H1 (cell line): ENCODE data around the gene ROBO2. TPM values are rescaled to one million over a fixed set of nuclear protein-coding genes. Genes with fewer than 3 reads are reported as not detected.

ENCODE experiments used
- CTCF ChIA-PET: fragments of 300-600 bp; sonication (Branson Sonifier 250); formaldehyde crosslinking; loops from one replicate; lab custom pipeline; 2021; ENCODE audit not compliant: partially characterized antibody; lab: Charles Lee
- POLR2A ChIA-PET: fragments of 300-600 bp; sonication (Branson Sonifier 250); formaldehyde crosslinking; loops from one replicate; lab custom pipeline; 2021; ENCODE audit warnings: inconsistent platforms; ENCODE audit not compliant: partially characterized antibody; lab: Charles Lee
- DNase-seq, 2 experiments: peaks; one replicate each; pipeline versions ENCODE4 v3.0.0 to v3.0.0-alpha.2; 2010 to 2022; ENCODE audit warnings: low spot score in 2 of 2, low read depth in 1 of 2, mixed read lengths in 1 of 2
- FAIRE-seq: peaks from 2 replicates; lab custom pipeline; 2011; peaks lifted over from hg19 to GRCh38; lab: Jason Lieb, UNC
- H2AFZ ChIP-seq: 2 replicates; pipeline ENCODE4 v1.8.1; 2012; ENCODE audit warnings: low read length, inconsistent platforms
- H2AK5ac ChIP-seq: 2 replicates; pipeline ENCODE4 v1.6.1; 2013; ENCODE audit warnings: low read depth, low read length
- H2BK120ac ChIP-seq: replicated peaks from 2 replicates; pipeline ENCODE3; 2013; ENCODE audit warnings: low read depth, low read length, inconsistent platforms
- H2BK12ac ChIP-seq: 2 replicates; pipeline ENCODE4 v1.6.1; 2013; ENCODE audit warnings: low read depth, low read length
- H2BK15ac ChIP-seq: 2 replicates; pipeline ENCODE4 v1.6.1; 2013; ENCODE audit warnings: low read length
- H2BK20ac ChIP-seq: 2 replicates; pipeline ENCODE4 v1.6.1; 2013; ENCODE audit warnings: low read length
- H2BK5ac ChIP-seq: 2 replicates; pipeline ENCODE4 v1.6.1; 2013; ENCODE audit warnings: low read depth, low read length
- H3K14ac ChIP-seq: 2 replicates; pipeline ENCODE4 v1.6.1; 2013; ENCODE audit warnings: inconsistent platforms; ENCODE audit not compliant: insufficient read length
- H3K18ac ChIP-seq: 2 replicates; pipeline ENCODE4 v1.6.1; 2013; ENCODE audit warnings: low read length; ENCODE audit errors: extremely low read depth
- H3K23ac ChIP-seq: 2 replicates; pipeline ENCODE4 v1.6.1; 2013; ENCODE audit warnings: inconsistent platforms; ENCODE audit not compliant: insufficient read length
- H3K23me2 ChIP-seq: 2 replicates; pipeline ENCODE4 v1.6.1; 2013; ENCODE audit warnings: low read depth, low read length
- H3K27ac ChIP-seq: 2 replicates; pipeline ENCODE4 v1.6.1; 2011; ENCODE audit warnings: low read depth, low read length, inconsistent platforms
- H3K27me3 ChIP-seq, 4 experiments: replicated peaks in 1 of 4; 1 replicate in 1 of 4; 2 replicates in 3 of 4; pipeline versions ENCODE4 v1.6.1 to v1.8.1; 2011 to 2013; ENCODE audit warnings: low read length in 3 of 4, mild to moderate bottlenecking in 3 of 4, inconsistent platforms in 2 of 4, mixed read lengths in 2 of 4, moderate library complexity in 1 of 4; ENCODE audit not compliant: control insufficient read depth in 3 of 4, insufficient read depth in 3 of 4; ENCODE audit errors: extremely low read depth in 1 of 4
- H3K36me3 ChIP-seq, 4 experiments: 2 replicates each; pipeline versions ENCODE4 v1.6.1 to v1.8.1; 2011 to 2013; ENCODE audit warnings: mild to moderate bottlenecking in 4 of 4, low read length in 3 of 4, moderate library complexity in 2 of 4, control low read depth in 1 of 4, inconsistent platforms in 1 of 4; ENCODE audit not compliant: insufficient read depth in 4 of 4, control insufficient read depth in 2 of 4
- H3K4ac ChIP-seq: replicated peaks from 2 replicates; pipeline ENCODE3; 2013; ENCODE audit warnings: low read length, low read depth, mixed read lengths, inconsistent platforms; ENCODE audit not compliant: insufficient read length
- H3K4me1 ChIP-seq, 4 experiments: replicated peaks in 1 of 4; 1 replicate in 1 of 4; 2 replicates in 3 of 4; pipeline versions ENCODE4 v1.6.1 to v1.8.1; 2011 to 2013; ENCODE audit warnings: low read length in 3 of 4, inconsistent platforms in 2 of 4, mixed read lengths in 1 of 4; ENCODE audit not compliant: insufficient read depth in 4 of 4, control insufficient read depth in 3 of 4
- H3K4me2 ChIP-seq, 2 experiments: 2 replicates each; pipeline versions ENCODE4 v1.6.1 to v1.8.1; 2011 to 2013; ENCODE audit warnings: low read depth in 2 of 2, low read length in 2 of 2, control low read depth in 1 of 2, inconsistent platforms in 1 of 2, mild to moderate bottlenecking in 1 of 2; ENCODE audit not compliant: insufficient read depth in 1 of 2
- H3K4me3 ChIP-seq, 4 experiments: fragments of 200-600, 300-600 bp in 1 of 4; sonication (generic), shearing (Covaris generic), sonication (Bioruptor Twin) in 1 of 4; 2 replicates each; pipeline versions ENCODE4 v1.5.1 to v1.8.1; 2011 to 2016; ENCODE audit warnings: low read length in 4 of 4, low read depth in 3 of 4, control low read depth in 2 of 4, inconsistent platforms in 2 of 4, mild to moderate bottlenecking in 2 of 4, mixed read lengths in 1 of 4, moderate library complexity in 1 of 4; ENCODE audit not compliant: insufficient read depth in 2 of 4; ENCODE audit errors: extremely low read depth in 1 of 4
- H3K56ac ChIP-seq: replicated peaks from 2 replicates; pipeline ENCODE3; 2013; ENCODE audit warnings: low read depth, mild to moderate bottlenecking, mixed read lengths, low read length, inconsistent platforms; ENCODE audit not compliant: insufficient read length
- H3K79me1 ChIP-seq: 2 replicates; pipeline ENCODE4 v1.6.1; 2013; ENCODE audit warnings: low read depth, low read length, control low read depth
- H3K79me2 ChIP-seq, 2 experiments: 2 replicates each; pipeline versions ENCODE4 v1.6.1 to v1.8.1; 2012 to 2013; ENCODE audit warnings: low read length in 2 of 2, mild to moderate bottlenecking in 2 of 2, inconsistent platforms in 1 of 2; ENCODE audit not compliant: insufficient read depth in 2 of 2, control insufficient read depth in 1 of 2
- H3K9ac ChIP-seq, 4 experiments: replicated peaks in 1 of 4; 1 replicate in 1 of 4; 2 replicates in 3 of 4; pipeline versions ENCODE4 v1.6.1 to v1.8.1; 2011 to 2013; ENCODE audit warnings: low read depth in 3 of 4, low read length in 3 of 4, control low read depth in 2 of 4, mild to moderate bottlenecking in 2 of 4, moderate library complexity in 2 of 4, inconsistent platforms in 1 of 4; ENCODE audit errors: extremely low read depth in 1 of 4
- H3K9me3 ChIP-seq, 2 experiments: 2 replicates each; pipeline versions ENCODE4 v1.6.1 to v1.8.1; 2012 to 2013; ENCODE audit warnings: mild to moderate bottlenecking in 2 of 2, moderate library complexity in 2 of 2, control low read depth in 1 of 2, inconsistent platforms in 1 of 2, low read depth in 1 of 2, low read length in 1 of 2, mixed read lengths in 1 of 2; ENCODE audit not compliant: insufficient read depth in 2 of 2
- H4K20me1 ChIP-seq, 2 experiments: replicated peaks in 1 of 2; 2 replicates each; pipeline versions ENCODE3 to v1.8.1; 2011 to 2013; ENCODE audit warnings: inconsistent platforms in 2 of 2, low read length in 2 of 2, mild to moderate bottlenecking in 1 of 2; ENCODE audit not compliant: insufficient read depth in 2 of 2, control insufficient read depth in 1 of 2
- H4K5ac ChIP-seq: 2 replicates; pipeline ENCODE4 v1.6.1; 2013; ENCODE audit warnings: low read length, low read depth, mixed read lengths, inconsistent platforms; ENCODE audit not compliant: insufficient read length
- H4K8ac ChIP-seq: 2 replicates; pipeline ENCODE4 v1.8.0; 2013; ENCODE audit warnings: mild to moderate bottlenecking, moderate library complexity, low read length, inconsistent platforms; ENCODE audit not compliant: insufficient read depth; ENCODE audit errors: extremely low read depth
- H4K91ac ChIP-seq: replicated peaks from 2 replicates; pipeline ENCODE3; 2013; ENCODE audit warnings: low read length, mixed read lengths, inconsistent platforms; ENCODE audit not compliant: insufficient read length
- CREB1 ChIP-seq: IDR thresholded peaks from 2 replicates; pipeline ENCODE4 v1.6.1; 2012; ENCODE audit warnings: inconsistent platforms
- EP300 ChIP-seq, 2 experiments: IDR thresholded peaks; 1 replicate in 1 of 2; 2 replicates in 1 of 2; pipeline ENCODE4 v1.6.1; 2011 to 2012; ENCODE audit warnings: low read depth in 2 of 2, low read length in 2 of 2, mild to moderate bottlenecking in 2 of 2, borderline replicate concordance in 1 of 2, inconsistent platforms in 1 of 2, moderate library complexity in 1 of 2
- PHF8 ChIP-seq: fragments of 200-600 bp; sonication (generic); conservative IDR thresholded peaks from 2 replicates; pipeline ENCODE4 v1.7.1; 2012; ENCODE audit warnings: low read depth, mild to moderate bottlenecking, inconsistent platforms, low read length, moderate library complexity
- SIN3A ChIP-seq, 2 experiments: IDR thresholded peaks in 1 of 2; conservative IDR thresholded peaks in 1 of 2; 2 replicates each; pipeline ENCODE4 v1.6.1; 2011 to 2012; ENCODE audit warnings: low read length in 2 of 2, improper control_type of control experiment in 1 of 2, low read depth in 1 of 2, mild to moderate bottlenecking in 1 of 2
- WGBS, 2 experiments: shearing (Covaris generic) in 1 of 2; methylation state at CpG; one replicate each; pipeline versions ENCODE4 v1.1.6 to v1.1.7; 2013 to 2015; ENCODE audit warnings: low lambda C conversion rate in 2 of 2, mixed read lengths in 2 of 2, inconsistent platforms in 1 of 2, low coverage in 1 of 2, missing lambda C conversion rate in 1 of 2; ENCODE audit not compliant: insufficient replicate concordance in 2 of 2, insufficient coverage in 1 of 2, insufficient read length in 1 of 2; ENCODE audit errors: extremely low coverage in 1 of 2, missing lambda C conversion rate in 1 of 2; 5-methylcytosine and 5-hydroxymethylcytosine counted together
- polyA plus RNA-seq, 7 experiments: library from polyadenylated mRNA; depleted of rRNA in 3 of 7; stranded (reverse) in 5 of 7; unstranded in 2 of 7; fragments of >200 nt in 5 of 7; fragments of 200-250 nt in 2 of 7; gene quantifications; 1 replicate in 5 of 7; 2 replicates in 1 of 7; 4 replicates in 1 of 7; pipeline versions ENCODE4 v1.2.1 to v1.2.3, GENCODE V29; 2011 to 2013; ENCODE audit warnings: missing spikeins in 2 of 7, mixed read lengths in 2 of 7
- total RNA-seq: library from RNA; stranded (reverse); fragmentation: NEBNext Ultra II Directional; extraction: Animal tissue kit (Norgen Biotek cat#: 25700); gene quantifications from 2 replicates; pipeline ENCODE4 v1.2.1, GENCODE V29; 2021

ROBO2 gene
- total and polyA plus RNA-seq, 2 of the 8 experiments (the other 6 are each of a cell fraction or from before 2014, with no cell fraction given) = 1.5 to 2.9 TPM

DNA sequence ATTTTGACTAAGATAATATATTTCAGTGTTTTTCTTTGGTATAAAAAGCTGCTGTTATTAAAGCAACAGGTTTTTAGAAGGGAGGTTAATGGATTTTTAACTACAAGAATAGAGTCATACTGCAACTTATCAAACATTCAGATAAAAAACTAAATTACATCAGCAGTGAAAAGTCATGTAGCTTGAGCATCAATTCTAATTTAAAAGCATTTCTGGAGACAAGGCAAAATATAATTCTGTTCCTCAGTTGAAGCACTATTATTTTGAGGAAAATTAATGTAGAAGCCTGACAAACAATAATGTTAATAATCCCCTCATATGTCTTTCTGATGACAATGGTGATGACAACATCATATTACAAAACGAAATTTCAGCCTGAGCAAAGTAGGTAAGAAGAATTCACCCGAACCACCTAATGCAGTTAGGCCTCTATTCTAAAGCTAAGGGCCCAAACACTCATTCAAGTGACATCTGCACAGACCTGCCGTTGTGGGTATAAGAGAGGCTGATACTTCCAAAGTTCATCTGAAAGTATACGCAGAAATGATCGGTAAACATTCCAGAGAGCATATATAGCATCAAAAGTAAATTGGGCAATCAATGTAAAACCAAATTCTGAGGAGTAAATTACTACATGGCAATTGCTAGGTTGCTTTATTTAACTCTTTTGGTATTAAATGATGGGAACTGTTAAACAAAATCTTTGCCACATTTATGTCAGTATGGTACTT, 12.8 kb upstream of the ROBO2 start:
- Histone ChIP-seq H4K5ac (no peak overlapping the region), H3K23me2 (no peaks in the 10 kb centered on the region), H2AFZ (no peak overlapping the region), H3K36me3 (no peaks in the 10 kb centered on the region), H2BK15ac (no peak overlapping the region), H4K91ac (no peak overlapping the region), H3K27me3 (no peaks in the 10 kb centered on the region), H3K4ac (no peak overlapping the region), H3K14ac (no peak overlapping the region), H2BK12ac (no peak overlapping the region), H3K4me1 (no peaks in the 10 kb centered on the region; a peak in 2 of 7 replicates), H3K9ac (no peak overlapping the region), H3K23ac (no peak overlapping the region), H4K8ac (no peak overlapping the region), H3K79me1 (no peaks in the 10 kb centered on the region), H3K79me2 (no peaks in the 10 kb centered on the region), H2BK120ac (no peak overlapping the region), H2AK5ac (no peak overlapping the region), H3K27ac (no peak overlapping the region), H2BK20ac (no peak overlapping the region), H4K20me1 (no peaks in the 10 kb centered on the region), H3K56ac (no peak overlapping the region), H3K9me3 (no peaks in the 10 kb centered on the region), H2BK5ac (no peak overlapping the region), H3K4me2 (no peak overlapping the region), H3K4me3 (no peak overlapping the region), H3K18ac (no peak overlapping the region)
- ChIA-PET POLR2A (no interaction called here), CTCF (interaction anchor here (0.8 to 1.3 kb wide), 2 partner anchors 10 to 15 kb away, joined by 3 to 4 read pairs; no protein-coding TSS in a partner anchor)
- no peak for TF ChIP-seq EP300 (IDR thresholded peaks at IDR 0.05; ENCODE audit: borderline replicate concordance in 1 of 2, low read depth in 2 of 2, low read length in 2 of 2)
- no peak for TF ChIP-seq CREB1
- TF ChIP-seq SIN3A (conservative IDR thresholded peaks at IDR 0.05 in 1 of 2, IDR thresholded peaks at IDR 0.05 in 1 of 2; ENCODE audit: low read depth in 1 of 2, low read length in 2 of 2) = no peak
- TF ChIP-seq PHF8 = no peak
- FAIRE-seq = no peak
- WGBS, 2 experiments = 79% methylated on average over 5 of the region's 5 CpGs; no CpG with 5 or more reads in 1 of the 2 experiments
- DNase-seq = no peak
